Vagina (tissue), 2 donors: ENCODE results near the gene TAGLN3. TPM values are rescaled to one million over a fixed set of nuclear protein-coding genes. Genes with fewer than 3 reads are reported as not detected.

Source experiments
- DNase-seq, 2 donors: peaks; one replicate each; pipeline ENCODE4 v3.0.0-alpha.2; 2017; ENCODE audit errors: extremely low spot score in 2 of 2
- H3K27ac ChIP-seq: fragments of 200-600 bp; sonication (generic); one replicate; pipeline ENCODE4 v1.5.1; 2019
- H3K27me3 ChIP-seq: fragments of 200-600 bp; sonication (generic); one replicate; pipeline ENCODE4 v1.5.1; 2019
- H3K36me3 ChIP-seq, 2 donors: fragments of 200-600 bp; sonication (generic); one replicate each; pipeline ENCODE4 v1.5.1; 2017 to 2019
- H3K4me1 ChIP-seq: fragments of 200-600 bp; sonication (generic); one replicate; pipeline ENCODE4 v1.5.1; 2019
- H3K4me3 ChIP-seq, 2 donors: fragments of 200-600 bp; sonication (generic); 1 replicate in 1 of 2; 2 replicates in 1 of 2; pipeline ENCODE4 v1.5.1; 2016 to 2019
- H3K9me3 ChIP-seq: fragments of 200-600 bp; sonication (generic); one replicate; pipeline ENCODE4 v1.5.1; 2019
- POLR2A ChIP-seq, 2 donors: fragments of 450-650 bp; IDR thresholded peaks; one replicate each; pipeline ENCODE4 v1.6.1; 2017; ENCODE audit warnings: antibody characterized with exemption in 2 of 2, mild to moderate bottlenecking in 2 of 2, moderate library complexity in 2 of 2
- POLR2AphosphoS5 ChIP-seq, 2 donors: sonication (generic); formaldehyde crosslinking; IDR thresholded peaks; one replicate each; pipeline ENCODE4 v1.9.0; 2017; ENCODE audit warnings: antibody characterized with exemption in 2 of 2, mild to moderate bottlenecking in 2 of 2, low read depth in 1 of 2; ENCODE audit not compliant: insufficient read depth in 1 of 2
- intact Hi-C: fragments of 100-400 bp; cut with DNase I; formaldehyde crosslinking; loops from one replicate; pipeline ENCODE4 v1.15.1; 2023
- total RNA-seq: library from RNA; depleted of rRNA; stranded (reverse); fragments of >200 nt; gene quantifications from one replicate; pipeline ENCODE4 v1.2.3, GENCODE V29; 2016
- TF ChIP-seq, protein P1 (sequence below), 3 experiments: fragments of 450-650 bp in 2 of 3; fragments of 200-600 bp in 1 of 3; sonication (generic) in 1 of 3; IDR thresholded peaks; one replicate each; pipeline ENCODE4 v1.5.1; 2017 to 2019; ENCODE audit warnings: antibody characterized with exemption in 3 of 3, mild to moderate bottlenecking in 2 of 3, moderate library complexity in 2 of 3

Gene TAGLN3
- total RNA-seq, 1 donor from 2014 or later: 3.9 TPM

DNA sequence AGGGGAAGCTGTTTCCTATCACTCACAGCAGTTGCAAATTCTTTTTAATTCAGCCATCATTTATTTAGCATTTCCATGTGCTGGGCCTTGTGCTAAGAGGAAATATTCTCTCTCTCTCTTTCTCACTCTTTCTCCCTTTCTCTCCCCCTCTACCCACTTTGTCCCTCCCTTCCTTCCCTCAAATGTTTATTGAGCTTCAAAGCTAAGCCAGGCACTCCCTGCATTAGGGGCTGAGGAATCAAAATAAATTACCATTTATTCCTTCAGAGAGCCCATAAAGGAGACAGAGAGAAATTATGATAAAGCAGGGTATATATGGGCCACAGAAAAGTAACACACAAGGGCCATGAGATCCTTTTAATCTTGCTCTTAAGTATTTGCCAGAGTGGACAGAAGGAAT lies 42.6 kb downstream of the TAGLN3 start:
- TF ChIP-seq POLR2AphosphoS5 (IDR thresholded peaks at IDR 0.05; ENCODE audit: insufficient read depth in 1 of 2, low read depth in 1 of 2): no peak
- TF ChIP-seq POLR2A (IDR thresholded peaks at IDR 0.05): no peak
- TF ChIP-seq, protein P1, sequence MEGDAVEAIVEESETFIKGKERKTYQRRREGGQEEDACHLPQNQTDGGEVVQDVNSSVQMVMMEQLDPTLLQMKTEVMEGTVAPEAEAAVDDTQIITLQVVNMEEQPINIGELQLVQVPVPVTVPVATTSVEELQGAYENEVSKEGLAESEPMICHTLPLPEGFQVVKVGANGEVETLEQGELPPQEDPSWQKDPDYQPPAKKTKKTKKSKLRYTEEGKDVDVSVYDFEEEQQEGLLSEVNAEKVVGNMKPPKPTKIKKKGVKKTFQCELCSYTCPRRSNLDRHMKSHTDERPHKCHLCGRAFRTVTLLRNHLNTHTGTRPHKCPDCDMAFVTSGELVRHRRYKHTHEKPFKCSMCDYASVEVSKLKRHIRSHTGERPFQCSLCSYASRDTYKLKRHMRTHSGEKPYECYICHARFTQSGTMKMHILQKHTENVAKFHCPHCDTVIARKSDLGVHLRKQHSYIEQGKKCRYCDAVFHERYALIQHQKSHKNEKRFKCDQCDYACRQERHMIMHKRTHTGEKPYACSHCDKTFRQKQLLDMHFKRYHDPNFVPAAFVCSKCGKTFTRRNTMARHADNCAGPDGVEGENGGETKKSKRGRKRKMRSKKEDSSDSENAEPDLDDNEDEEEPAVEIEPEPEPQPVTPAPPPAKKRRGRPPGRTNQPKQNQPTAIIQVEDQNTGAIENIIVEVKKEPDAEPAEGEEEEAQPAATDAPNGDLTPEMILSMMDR (IDR thresholded peaks at IDR 0.05): no peak
- Histone ChIP-seq H3K36me3 (no peaks in the 10 kb centered on the region), H3K9me3 (no peaks in the 10 kb centered on the region), H3K27ac (no peak overlapping the region), H3K4me1 (no peaks in the 10 kb centered on the region), H3K27me3 (no peaks in the 10 kb centered on the region), H3K4me3 (no peak overlapping the region)
- no peak for DNase-seq
- intact Hi-C loops: loop anchor here (10.0 kb wide), 1 partner anchor 377 kb away; no protein-coding TSS in a partner anchor

DNA sequence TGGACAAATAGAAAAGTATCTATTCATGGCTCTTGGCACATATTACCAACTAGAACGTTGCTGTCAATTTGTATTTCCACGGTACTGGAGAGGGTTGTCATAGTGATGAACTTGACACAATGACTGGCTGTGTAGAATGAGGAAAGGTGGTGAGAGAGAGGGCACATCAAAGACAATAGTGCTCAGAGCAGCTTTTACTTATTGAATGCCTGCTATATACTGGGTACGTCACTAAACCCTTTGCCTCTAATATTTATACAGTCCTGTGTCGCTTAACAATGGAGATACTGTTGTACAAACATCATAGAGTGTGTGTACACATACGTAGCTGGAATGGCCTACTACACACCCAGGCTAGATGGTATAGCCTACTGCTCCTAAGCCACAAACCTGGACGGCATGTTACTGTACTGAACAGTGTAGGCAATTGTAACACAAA lies 44.1 kb downstream of the TAGLN3 start:
- Histone ChIP-seq H3K27me3 (no peaks in the 10 kb centered on the region), H3K27ac (no peak overlapping the region), H3K4me1 (no peaks in the 10 kb centered on the region), H3K9me3 (no peaks in the 10 kb centered on the region), H3K4me3 (no peak overlapping the region), H3K36me3 (no peaks in the 10 kb centered on the region)
- TF ChIP-seq POLR2A (IDR thresholded peaks at IDR 0.05) (no peak), POLR2AphosphoS5 (IDR thresholded peaks at IDR 0.05; ENCODE audit: insufficient read depth in 1 of 2, low read depth in 1 of 2) (no peak)
- TF ChIP-seq, protein P1 (IDR thresholded peaks at IDR 0.05): no peak
- intact Hi-C loops: loop anchor here (10.0 kb wide), 1 partner anchor 378 kb away; no protein-coding TSS in a partner anchor
- no peak for DNase-seq

DNA sequence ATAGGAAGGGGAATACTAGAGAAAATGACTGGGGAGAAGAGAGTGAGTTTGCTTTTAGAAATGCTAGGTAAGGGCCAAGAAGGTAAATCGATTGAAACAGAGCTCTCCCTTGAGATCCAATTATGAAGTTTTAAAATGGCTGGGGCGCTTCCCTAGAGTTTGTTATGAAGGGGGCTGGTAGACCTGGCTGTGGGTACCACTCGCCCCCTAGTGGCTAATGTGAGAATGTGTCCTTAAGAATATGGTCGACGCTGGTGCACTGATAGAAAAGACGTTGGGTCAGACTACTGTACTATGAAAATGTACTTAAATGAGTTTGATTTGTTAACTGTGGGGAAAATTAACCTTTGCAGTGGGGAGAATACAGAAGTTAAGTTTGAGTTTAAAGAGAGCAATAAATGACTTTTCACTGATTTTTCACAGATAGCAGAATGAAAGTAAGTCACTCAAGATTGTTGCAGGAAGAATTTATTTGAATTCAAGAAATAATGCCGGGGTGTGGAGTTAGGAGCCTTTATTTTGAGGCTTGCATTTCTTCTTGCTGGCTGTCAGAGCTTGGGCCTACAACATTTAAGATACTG lies 45.0 kb downstream of the TAGLN3 start:
- no peak overlapping the region for H3K27ac ChIP-seq
- no peaks in the 10 kb centered on the region for H3K4me1 ChIP-seq
- H3K27me3 ChIP-seq: no peaks in the 10 kb centered on the region
- no peaks in the 10 kb centered on the region for H3K9me3 ChIP-seq
- no peak overlapping the region for H3K4me3 ChIP-seq
- TF ChIP-seq POLR2AphosphoS5 (IDR thresholded peaks at IDR 0.05; ENCODE audit: insufficient read depth in 1 of 2, low read depth in 1 of 2): no peak
- TF ChIP-seq, protein P1 (IDR thresholded peaks at IDR 0.05): peak; percentile 61 to 69 (median 67)
- no peak for TF ChIP-seq POLR2A (IDR thresholded peaks at IDR 0.05)
- no peak for DNase-seq
- no peaks in the 10 kb centered on the region for H3K36me3 ChIP-seq
- intact Hi-C loops: loop anchor here (10.0 kb wide), 1 partner anchor 379 kb away; no protein-coding TSS in a partner anchor

DNA sequence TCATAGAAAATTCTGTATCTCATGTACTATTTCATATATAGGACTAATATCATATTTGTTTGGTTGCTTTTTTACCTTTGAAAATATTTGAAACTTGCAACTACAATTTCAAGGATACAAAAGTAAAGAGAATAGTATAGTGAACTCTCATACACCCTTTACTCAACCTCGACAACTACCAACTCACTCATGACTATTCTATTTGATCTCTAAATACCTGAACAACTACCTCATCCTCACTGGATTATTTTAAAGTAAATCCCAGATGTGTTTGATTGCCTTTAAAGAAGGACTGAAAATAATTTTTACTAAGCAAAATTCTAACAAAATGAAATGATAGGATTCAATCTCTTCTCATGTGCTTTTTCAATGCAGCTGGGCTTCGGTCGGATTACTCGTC lies 47.9 kb downstream of the TAGLN3 start:
- Histone ChIP-seq H3K9me3 (no peaks in the 10 kb centered on the region), H3K27ac (no peak overlapping the region), H3K4me3 (no peak overlapping the region), H3K4me1 (no peaks in the 10 kb centered on the region), H3K27me3 (no peaks in the 10 kb centered on the region), H3K36me3 (no peaks in the 10 kb centered on the region)
- TF ChIP-seq POLR2AphosphoS5 (IDR thresholded peaks at IDR 0.05; ENCODE audit: insufficient read depth in 1 of 2, low read depth in 1 of 2) (no peak), POLR2A (IDR thresholded peaks at IDR 0.05) (no peak)
- TF ChIP-seq, protein P1 (IDR thresholded peaks at IDR 0.05): no peak
- intact Hi-C loops: loop anchor here (10.0 kb wide), 1 partner anchor 382 kb away; no protein-coding TSS in a partner anchor
- DNase-seq: no peak

DNA sequence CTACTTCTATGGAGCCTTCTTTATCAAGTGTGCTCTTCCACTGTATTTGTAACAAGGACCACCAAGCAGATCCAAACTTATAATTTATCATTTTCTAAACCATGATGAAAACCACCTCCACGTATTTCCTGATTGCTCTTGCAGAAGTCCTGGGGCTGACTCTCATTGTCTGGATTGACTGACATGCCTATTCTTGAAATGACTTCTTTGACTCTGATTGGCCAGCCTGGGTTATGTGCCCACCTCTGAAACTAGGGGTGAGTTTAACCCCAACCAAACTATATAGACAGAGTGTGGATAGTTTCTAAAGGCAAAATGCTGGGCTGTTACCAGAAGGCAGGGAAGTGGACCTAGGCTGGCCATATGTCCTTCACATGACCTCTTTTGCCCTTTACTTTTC lies 48.5 kb downstream of the TAGLN3 start:
- no peak for DNase-seq
- Histone ChIP-seq H3K27me3 (no peaks in the 10 kb centered on the region), H3K36me3 (no peaks in the 10 kb centered on the region), H3K27ac (no peak overlapping the region), H3K9me3 (no peaks in the 10 kb centered on the region), H3K4me3 (no peak overlapping the region), H3K4me1 (no peaks in the 10 kb centered on the region)
- intact Hi-C loops: loop anchor here (10.0 kb wide), 1 partner anchor 382 kb away; no protein-coding TSS in a partner anchor
- TF ChIP-seq, protein P1 (IDR thresholded peaks at IDR 0.05): no peak
- no peak for TF ChIP-seq POLR2A (IDR thresholded peaks at IDR 0.05)
- no peak for TF ChIP-seq POLR2AphosphoS5 (IDR thresholded peaks at IDR 0.05; ENCODE audit: insufficient read depth in 1 of 2, low read depth in 1 of 2)
